ENCODE measurements around the gene CES2.

- TF ChIP-seq POLR2A (IDR thresholded peaks at IDR 0.05; ENCODE audit: low read length) = no peak
- TF ChIP-seq CTCF (IDR thresholded peaks at IDR 0.05) = no peak
- no peak for TF ChIP-seq KDM1A (IDR thresholded peaks at IDR 0.05; ENCODE audit: low read depth)
- TF ChIP-seq REST (IDR thresholded peaks at IDR 0.05) = no peak
- TF ChIP-seq EHMT2 (IDR thresholded peaks at IDR 0.05; ENCODE audit: low read depth) = no peak
- no peak for TF ChIP-seq RNF2 (IDR thresholded peaks at IDR 0.05; ENCODE audit: borderline replicate concordance, low read depth)
- TF ChIP-seq EP300 (IDR thresholded peaks at IDR 0.05) = no peak
- no peak for TF ChIP-seq CHD2 (IDR thresholded peaks at IDR 0.05; ENCODE audit: low read length, partially characterized antibody)
- no peak for TF ChIP-seq HOXA7 (CRISPR knock-in tag; IDR thresholded peaks at IDR 0.05)
- TF ChIP-seq CBX2 (IDR thresholded peaks at IDR 0.05; ENCODE audit: borderline replicate concordance, low read depth) = no peak
- no peak for TF ChIP-seq SREBF2 (IDR thresholded peaks at IDR 0.05)
- TF ChIP-seq ESRRA (IDR thresholded peaks at IDR 0.05; ENCODE audit: borderline replicate concordance, low read length) = no peak
- no peak for TF ChIP-seq USF2 (IDR thresholded peaks at IDR 0.05)
Measured at GRCh38 chr16:66926961-66927436, 8.3 kb upstream of the CES2 start.
